Neuronal stem cell (in vitro differentiated cells): ENCODE data around the gene RAMP2.

Experiments
- DNase-seq: peaks from one replicate; pipeline ENCODE4 v3.0.0-alpha.2; 2013; ENCODE audit warnings: low spot score
- H2AFZ ChIP-seq: one replicate; pipeline ENCODE4 v1.6.1; 2013; ENCODE audit warnings: mild to moderate bottlenecking, low read length, inconsistent platforms
- H2AK5ac ChIP-seq: 2 replicates; pipeline ENCODE4 v1.6.1; 2013; ENCODE audit warnings: low read depth, mild to moderate bottlenecking, inconsistent platforms, low read length, moderate library complexity, mixed read lengths
- H2BK120ac ChIP-seq: 2 replicates; pipeline ENCODE4 v1.6.1; 2013; ENCODE audit warnings: low read depth, mild to moderate bottlenecking, inconsistent platforms, low read length, moderate library complexity, mixed read lengths
- H2BK12ac ChIP-seq: one replicate; pipeline ENCODE4 v1.6.1; 2013; ENCODE audit warnings: low read length, inconsistent platforms
- H2BK15ac ChIP-seq: 2 replicates; pipeline ENCODE4 v1.6.1; 2013; ENCODE audit warnings: mild to moderate bottlenecking, low read length, inconsistent platforms, mixed read lengths
- H2BK5ac ChIP-seq: one replicate; pipeline ENCODE4 v1.6.1; 2013; ENCODE audit warnings: inconsistent platforms, mild to moderate bottlenecking, low read length, moderate library complexity
- H3K14ac ChIP-seq: one replicate; pipeline ENCODE4 v1.6.1; 2013; ENCODE audit warnings: low read length, inconsistent platforms
- H3K18ac ChIP-seq: 2 replicates; pipeline ENCODE4 v1.6.1; 2013; ENCODE audit warnings: low read length, inconsistent platforms
- H3K23ac ChIP-seq: 2 replicates; pipeline ENCODE4 v1.6.1; 2013; ENCODE audit warnings: low read depth, mild to moderate bottlenecking, mixed read lengths, low read length, inconsistent platforms; ENCODE audit not compliant: poor library complexity
- H3K27ac ChIP-seq: replicated peaks from 3 replicates; pipeline ENCODE4 v1.5.1; 2013; ENCODE audit warnings: low read length, inconsistent platforms
- H3K27me3 ChIP-seq, 3 experiments: 2 replicates each; pipeline ENCODE4 v1.6.1; 2013; ENCODE audit warnings: low read length in 3 of 3, mild to moderate bottlenecking in 2 of 3, inconsistent platforms in 1 of 3, low read depth in 1 of 3, mixed read lengths in 1 of 3, moderate library complexity in 1 of 3; ENCODE audit not compliant: control insufficient read depth in 3 of 3, insufficient read depth in 3 of 3
- H3K36me3 ChIP-seq, 2 donors: replicated peaks in 1 of 2; 2 replicates each; pipeline ENCODE4 v1.6.1; 2013; ENCODE audit warnings: low read length in 2 of 2; ENCODE audit not compliant: control insufficient read depth in 2 of 2, insufficient read depth in 2 of 2
- H3K4ac ChIP-seq: 2 replicates; pipeline ENCODE4 v1.6.1; 2013; ENCODE audit warnings: inconsistent platforms, mild to moderate bottlenecking, low read length, moderate library complexity
- H3K4me1 ChIP-seq, 2 donors: 1 replicate in 1 of 2; 2 replicates in 1 of 2; pipeline ENCODE4 v1.6.1; 2013; ENCODE audit warnings: low read length in 2 of 2, low read depth in 1 of 2; ENCODE audit not compliant: control insufficient read depth in 2 of 2, insufficient read depth in 1 of 2
- H3K4me2 ChIP-seq: one replicate; pipeline ENCODE4 v1.6.1; 2013; ENCODE audit warnings: mild to moderate bottlenecking, low read length, inconsistent platforms; ENCODE audit not compliant: insufficient read depth, poor library complexity, severe bottlenecking
- H3K4me3 ChIP-seq, 2 donors: 2 replicates each; pipeline ENCODE4 v1.5.1; 2013; ENCODE audit warnings: low read length in 2 of 2, mild to moderate bottlenecking in 2 of 2, inconsistent platforms in 1 of 2, moderate library complexity in 1 of 2
- H3K79me1 ChIP-seq: one replicate; pipeline ENCODE4 v1.6.1; 2013; ENCODE audit warnings: low read depth, mild to moderate bottlenecking, inconsistent platforms, low read length, moderate library complexity
- H3K9ac ChIP-seq: one replicate; pipeline ENCODE4 v1.6.1; 2013; ENCODE audit warnings: mild to moderate bottlenecking, low read depth, low read length, inconsistent platforms; ENCODE audit not compliant: poor library complexity
- H3K9me3 ChIP-seq, 2 donors: replicated peaks in 1 of 2; 2 replicates each; pipeline versions ENCODE3 to v1.6.1; 2013; ENCODE audit warnings: low read length in 2 of 2, mild to moderate bottlenecking in 2 of 2, inconsistent platforms in 1 of 2, low read depth in 1 of 2, mixed read lengths in 1 of 2, moderate library complexity in 1 of 2; ENCODE audit not compliant: control insufficient read depth in 2 of 2, insufficient read depth in 1 of 2
- H4K8ac ChIP-seq: one replicate; pipeline ENCODE4 v1.6.1; 2013; ENCODE audit warnings: low read depth, mild to moderate bottlenecking, inconsistent platforms, low read length, moderate library complexity
- H4K91ac ChIP-seq: one replicate; pipeline ENCODE4 v1.6.1; 2013; ENCODE audit warnings: low read length, low read depth, mild to moderate bottlenecking, inconsistent platforms; ENCODE audit not compliant: poor library complexity
- WGBS, 2 donors: extraction: QIAGEN DNeasy Blood & Tissue Kit; methylation state at CpG; one replicate each; pipeline ENCODE4 v1.1.7; 2013; ENCODE audit warnings: missing lambda C conversion rate in 2 of 2, mixed read lengths in 1 of 2; ENCODE audit not compliant: insufficient read length in 2 of 2, insufficient replicate concordance in 1 of 2; ENCODE audit errors: extremely low coverage in 2 of 2; 5-methylcytosine and 5-hydroxymethylcytosine counted together

Gene RAMP2

DNA sequence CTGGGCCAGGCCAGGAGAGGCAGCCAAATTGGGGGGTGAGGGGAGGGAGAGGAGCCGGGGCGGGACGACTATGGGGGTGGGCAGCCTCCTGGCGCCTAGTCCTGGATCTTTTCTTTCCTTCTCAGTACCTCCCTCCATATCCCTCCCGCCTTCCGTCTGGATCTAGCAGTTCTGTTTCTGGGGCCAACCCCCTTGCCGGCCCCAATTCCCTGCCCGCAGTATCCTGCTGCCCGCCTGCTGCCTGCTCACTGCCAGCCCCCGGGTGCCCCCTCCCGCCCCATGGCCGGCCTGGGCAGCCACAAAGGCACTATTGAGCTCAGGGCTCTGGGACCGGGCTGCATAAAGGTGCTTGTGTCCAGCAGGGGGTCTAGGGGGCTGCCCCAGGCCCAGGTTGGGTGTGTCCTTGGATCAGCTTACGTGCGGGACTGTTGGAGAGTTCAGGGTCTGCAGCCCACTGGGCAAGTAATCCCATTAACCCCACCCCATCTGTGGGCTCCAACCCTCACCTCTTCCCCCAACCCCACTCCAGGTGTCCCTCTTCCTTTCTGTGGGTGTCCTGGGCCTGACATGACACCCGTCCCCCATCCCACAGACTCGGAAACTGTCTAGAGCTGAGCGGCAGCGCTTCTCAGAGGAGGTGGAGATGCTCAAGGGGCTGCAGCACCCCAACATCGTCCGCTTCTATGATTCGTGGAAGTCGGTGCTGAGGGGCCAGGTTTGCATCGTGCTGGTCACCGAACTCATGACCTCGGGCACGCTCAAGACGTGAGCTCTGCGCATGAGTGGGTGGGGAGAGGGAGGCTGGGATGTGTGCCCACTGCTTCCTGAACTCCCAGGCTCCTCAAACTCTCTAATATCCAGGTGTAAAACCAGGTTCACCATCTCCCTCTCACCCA lies 21.4 kb downstream of the RAMP2 start:
- H2BK5ac ChIP-seq = no peak overlapping the region
- no peak overlapping the region for H3K4me3 ChIP-seq
- peak overlapping the region; percentile 22 for H4K91ac ChIP-seq
- H3K27me3 ChIP-seq = peaks cover 0 to 25% (median 8%) of the 10 kb centered on the region in 3 experiments
- peak overlapping the region; percentile 33 for H2BK15ac ChIP-seq
- no peaks in the 10 kb centered on the region for H3K79me1 ChIP-seq
- H2BK12ac ChIP-seq = no peak overlapping the region
- peak overlapping the region; percentile 65 for H3K23ac ChIP-seq
- no peak overlapping the region for H2BK120ac ChIP-seq
- no peak overlapping the region for H4K8ac ChIP-seq
- H3K14ac ChIP-seq = no peak overlapping the region
- H2AFZ ChIP-seq = no peak overlapping the region
- peak overlapping the region; percentile 23 for H3K4ac ChIP-seq
- H3K4me2 ChIP-seq = no peak overlapping the region
- peaks cover 0 to 9% of the 10 kb centered on the region in 2 donors for H3K4me1 ChIP-seq
- no peak overlapping the region for H3K18ac ChIP-seq
- H3K36me3 ChIP-seq = peaks cover 11 to 27% of the 10 kb centered on the region in 2 donors
- H3K9ac ChIP-seq = peak overlapping the region; percentile 50
- WGBS, 2 donors = no CpG with 5 or more reads among the region's 29 CpGs
- no peak for DNase-seq
- H3K27ac ChIP-seq = no peak overlapping the region
- H2AK5ac ChIP-seq = peak overlapping the region; percentile 52
- no peaks in the 10 kb centered on the region for H3K9me3 ChIP-seq

- H3K27ac ChIP-seq = no peak overlapping the region
- H3K27me3 ChIP-seq = peaks cover 0 to 25% (median 8%) of the 10 kb centered on the region in 3 experiments
- H3K9ac ChIP-seq = no peak overlapping the region
- H3K4me1 ChIP-seq = peaks cover 0 to 9% of the 10 kb centered on the region in 2 donors
- no peak overlapping the region for H3K14ac ChIP-seq
- H2BK5ac ChIP-seq = no peak overlapping the region
- WGBS, 2 donors = no CpG with 5 or more reads among the region's 9 CpGs
- H2BK15ac ChIP-seq = peak overlapping the region; percentile 33
- H3K23ac ChIP-seq = no peak overlapping the region
- H2AFZ ChIP-seq = no peak overlapping the region
- peak overlapping the region; percentile 22 for H4K91ac ChIP-seq
- H2BK12ac ChIP-seq = no peak overlapping the region
- H3K36me3 ChIP-seq = peaks cover 6 to 20% of the 10 kb centered on the region in 2 donors
- H2BK120ac ChIP-seq = no peak overlapping the region
- DNase-seq = no peak
- no peak overlapping the region for H3K4ac ChIP-seq
- no peaks in the 10 kb centered on the region for H3K79me1 ChIP-seq
- no peak overlapping the region for H3K18ac ChIP-seq
- H3K4me2 ChIP-seq = no peak overlapping the region
- H2AK5ac ChIP-seq = no peak overlapping the region
- H3K4me3 ChIP-seq = no peak overlapping the region
- peak overlapping the region; percentile 30 for H4K8ac ChIP-seq
- H3K9me3 ChIP-seq = no peaks in the 10 kb centered on the region
Observed at GRCh38 chr17:42783062-42783790, 22.2 kb downstream of the RAMP2 start.

- Histone ChIP-seq H3K27ac (no peak overlapping the region), H3K4me2 (no peak overlapping the region), H2AFZ (no peak overlapping the region), H4K8ac (no peak overlapping the region), H3K9ac (no peak overlapping the region), H2BK12ac (no peak overlapping the region), H2BK15ac (no peak overlapping the region), H3K23ac (no peak overlapping the region), H3K18ac (no peak overlapping the region), H3K79me1 (no peaks in the 10 kb centered on the region), H4K91ac (no peak overlapping the region), H3K4me1 (peaks cover 0 to 9% of the 10 kb centered on the region in 2 donors), H3K14ac (no peak overlapping the region), H3K9me3 (no peaks in the 10 kb centered on the region), H3K36me3 (peaks cover 6 to 14% of the 10 kb centered on the region in 2 donors), H2BK5ac (no peak overlapping the region), H3K4ac (no peak overlapping the region), H2AK5ac (no peak overlapping the region), H3K27me3 (peaks cover 0 to 25% (median 8%) of the 10 kb centered on the region in 3 experiments), H3K4me3 (no peak overlapping the region), H2BK120ac (no peak overlapping the region)
- WGBS, 2 donors = no CpG with 5 or more reads among the region's 22 CpGs
- no peak for DNase-seq
Observed at GRCh38 chr17:42783791-42784138, 22.7 kb downstream of the RAMP2 start.

GRCh38 chr17:42784409-42784808 lies 23.4 kb downstream of the RAMP2 start:
- Histone ChIP-seq H4K91ac (no peak overlapping the region), H2AK5ac (no peak overlapping the region), H3K4me1 (peaks cover 0 to 9% of the 10 kb centered on the region in 2 donors), H3K79me1 (no peaks in the 10 kb centered on the region), H3K9ac (no peak overlapping the region), H3K23ac (no peak overlapping the region), H3K18ac (no peak overlapping the region), H2AFZ (no peak overlapping the region), H3K14ac (peak overlapping the region; percentile 47), H3K27ac (no peak overlapping the region), H2BK5ac (no peak overlapping the region), H2BK120ac (no peak overlapping the region), H4K8ac (no peak overlapping the region), H3K36me3 (peaks cover 2 to 8% of the 10 kb centered on the region in 2 donors), H2BK12ac (no peak overlapping the region), H3K4me3 (no peak overlapping the region), H3K4ac (no peak overlapping the region), H3K9me3 (no peaks in the 10 kb centered on the region), H3K27me3 (peaks cover 0 to 25% (median 8%) of the 10 kb centered on the region in 3 experiments), H2BK15ac (no peak overlapping the region), H3K4me2 (no peak overlapping the region)
- no CpG with 5 or more reads among the region's 25 CpGs for WGBS, 2 donors
- DNase-seq = no peak
